NCI-H748 (cell line): Measurements from ENCODE around the gene ST8SIA4.

ENCODE experiments used
- DNase-seq: peaks from one replicate; lab custom pipeline; 2025; ENCODE audit not compliant: unreplicated experiment; lab: John Stamatoyannopoulos, UW

The ST8SIA4 gene

GRCh38 chr5:100903039-100903887, at the start of gene ST8SIA4:
Gene ST8SIA4 (minus strand): TSS chr5:100903282. CDS start chr5:100902955, 327 bp downstream.
- DNase-seq: peak; percentile 97

- DNase-seq: no peak
Observed at GRCh38 chr5:100950985-100951384, 47.9 kb upstream of the ST8SIA4 start.

- DNase-seq: no peak
Observed at GRCh38 chr5:100913298-100913697, 10.2 kb upstream of the ST8SIA4 start.

- DNase-seq: no peak
Observed at GRCh38 chr5:100909034-100909433, 6.0 kb upstream of the ST8SIA4 start.

- no peak for DNase-seq
Observed at GRCh38 chr5:100905259-100905914, 2.3 kb upstream of the ST8SIA4 start.

- DNase-seq: no peak
Observed at GRCh38 chr5:100904259-100904861, 1.3 kb upstream of the ST8SIA4 start.

- DNase-seq: peak; percentile 55
Observed at GRCh38 chr5:100902440-100903038, 543 bp downstream of the ST8SIA4 start.

- peak; percentile 56 for DNase-seq
Observed at GRCh38 chr5:100901821-100902341, 1.2 kb downstream of the ST8SIA4 start.

GRCh38 chr5:100900796-100901781, 2.0 kb downstream of the ST8SIA4 start:
- peak; percentile 92 for DNase-seq

- DNase-seq: peak; percentile 86
Observed at GRCh38 chr5:100900142-100900795, 2.8 kb downstream of the ST8SIA4 start.

- DNase-seq: no peak
Observed at GRCh38 chr5:100899675-100900074, 3.4 kb downstream of the ST8SIA4 start.

GRCh38 chr5:100898504-100899346, 4.4 kb downstream of the ST8SIA4 start:
- no peak for DNase-seq

- DNase-seq: no peak
Observed at GRCh38 chr5:100896054-100896453, 7.0 kb downstream of the ST8SIA4 start.

- DNase-seq: no peak
Observed at GRCh38 chr5:100890461-100891008, 12.5 kb downstream of the ST8SIA4 start.

GRCh38 chr5:100889896-100890295, 13.2 kb downstream of the ST8SIA4 start:
- no peak for DNase-seq

- no peak for DNase-seq
Observed at GRCh38 chr5:100889165-100889743, 13.8 kb downstream of the ST8SIA4 start.

GRCh38 chr5:100877274-100877673, 25.8 kb downstream of the ST8SIA4 start:
- no peak for DNase-seq
